NB4 (cell line): ENCODE results near the gene CHN1.

Experiments
- DNase-seq: peaks from one replicate; pipeline ENCODE4 v3.0.0; 2010; ENCODE audit warnings: low read depth
- H3K4me3 ChIP-seq: one replicate; pipeline ENCODE4 v1.5.1; 2011; ENCODE audit warnings: mild to moderate bottlenecking, low read depth, low read length, moderate library complexity
- MYC ChIP-seq: IDR thresholded peaks from 2 replicates; pipeline ENCODE4 v1.6.1; 2011; ENCODE audit warnings: low read depth, low read length
- POLR2A ChIP-seq: IDR thresholded peaks from 2 replicates; pipeline ENCODE4 v1.6.1; 2011; ENCODE audit warnings: mild to moderate bottlenecking; ENCODE audit not compliant: insufficient read length; ENCODE audit errors: extremely low read depth
- TF ChIP-seq, protein P1 (sequence below): IDR thresholded peaks from one replicate; pipeline ENCODE4 v1.5.1; 2012; ENCODE audit warnings: low read depth, low read length
- TF ChIP-seq, protein P2 (sequence below): IDR thresholded peaks from 2 replicates; pipeline ENCODE4 v1.6.1; 2011; ENCODE audit warnings: low read depth, low read length

CHN1 gene

DNA sequence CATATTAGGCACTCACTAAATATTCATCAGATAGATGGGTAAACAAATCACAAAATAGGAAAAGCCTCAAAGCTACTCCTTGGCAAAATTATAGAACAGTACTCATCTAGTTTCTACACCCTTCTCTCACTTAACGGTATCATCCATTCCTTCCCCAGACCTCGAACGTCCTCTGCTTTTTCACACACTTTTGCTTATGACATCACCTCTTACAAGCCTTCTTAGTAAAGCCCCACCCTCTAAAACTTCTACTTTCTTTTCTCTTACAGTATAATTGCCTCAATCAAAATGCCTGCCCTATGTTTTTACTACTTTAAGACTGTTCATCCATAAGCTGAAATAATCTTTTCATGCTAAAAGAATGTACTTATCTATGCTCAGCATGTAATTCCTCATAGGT is 8.1 kb downstream of the CHN1 start:
- no peak for TF ChIP-seq POLR2A
- TF ChIP-seq, protein P1, sequence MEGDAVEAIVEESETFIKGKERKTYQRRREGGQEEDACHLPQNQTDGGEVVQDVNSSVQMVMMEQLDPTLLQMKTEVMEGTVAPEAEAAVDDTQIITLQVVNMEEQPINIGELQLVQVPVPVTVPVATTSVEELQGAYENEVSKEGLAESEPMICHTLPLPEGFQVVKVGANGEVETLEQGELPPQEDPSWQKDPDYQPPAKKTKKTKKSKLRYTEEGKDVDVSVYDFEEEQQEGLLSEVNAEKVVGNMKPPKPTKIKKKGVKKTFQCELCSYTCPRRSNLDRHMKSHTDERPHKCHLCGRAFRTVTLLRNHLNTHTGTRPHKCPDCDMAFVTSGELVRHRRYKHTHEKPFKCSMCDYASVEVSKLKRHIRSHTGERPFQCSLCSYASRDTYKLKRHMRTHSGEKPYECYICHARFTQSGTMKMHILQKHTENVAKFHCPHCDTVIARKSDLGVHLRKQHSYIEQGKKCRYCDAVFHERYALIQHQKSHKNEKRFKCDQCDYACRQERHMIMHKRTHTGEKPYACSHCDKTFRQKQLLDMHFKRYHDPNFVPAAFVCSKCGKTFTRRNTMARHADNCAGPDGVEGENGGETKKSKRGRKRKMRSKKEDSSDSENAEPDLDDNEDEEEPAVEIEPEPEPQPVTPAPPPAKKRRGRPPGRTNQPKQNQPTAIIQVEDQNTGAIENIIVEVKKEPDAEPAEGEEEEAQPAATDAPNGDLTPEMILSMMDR, result no peak
- TF ChIP-seq, protein P2, sequence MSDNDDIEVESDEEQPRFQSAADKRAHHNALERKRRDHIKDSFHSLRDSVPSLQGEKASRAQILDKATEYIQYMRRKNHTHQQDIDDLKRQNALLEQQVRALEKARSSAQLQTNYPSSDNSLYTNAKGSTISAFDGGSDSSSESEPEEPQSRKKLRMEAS, result no peak
- TF ChIP-seq MYC, result no peak
- H3K4me3 ChIP-seq, result no peak overlapping the region
- no peak for DNase-seq

DNA sequence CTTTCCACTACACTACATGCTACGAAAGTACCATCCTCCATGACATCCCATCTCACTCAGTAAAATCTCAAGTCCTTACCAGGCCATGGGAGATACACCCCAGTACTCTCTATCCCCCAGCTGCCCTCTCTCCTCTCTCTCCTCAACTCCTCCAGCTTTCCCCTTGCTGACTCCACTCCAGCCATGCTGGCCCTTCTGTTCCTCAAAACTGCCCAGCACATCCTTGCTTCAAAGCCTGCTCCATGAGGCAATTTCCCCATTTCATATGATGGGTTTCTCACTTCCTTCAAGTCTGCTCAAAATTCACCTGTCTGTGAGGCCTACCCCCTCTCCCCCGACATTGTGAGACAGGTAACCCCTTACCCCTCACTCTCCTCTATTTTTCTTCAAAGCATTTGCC is 8.6 kb downstream of the CHN1 start:
- no peak overlapping the region for H3K4me3 ChIP-seq
- TF ChIP-seq MYC (no peak), POLR2A (no peak)
- TF ChIP-seq, protein P1, result no peak
- TF ChIP-seq, protein P2, result no peak
- DNase-seq, result no peak

DNA sequence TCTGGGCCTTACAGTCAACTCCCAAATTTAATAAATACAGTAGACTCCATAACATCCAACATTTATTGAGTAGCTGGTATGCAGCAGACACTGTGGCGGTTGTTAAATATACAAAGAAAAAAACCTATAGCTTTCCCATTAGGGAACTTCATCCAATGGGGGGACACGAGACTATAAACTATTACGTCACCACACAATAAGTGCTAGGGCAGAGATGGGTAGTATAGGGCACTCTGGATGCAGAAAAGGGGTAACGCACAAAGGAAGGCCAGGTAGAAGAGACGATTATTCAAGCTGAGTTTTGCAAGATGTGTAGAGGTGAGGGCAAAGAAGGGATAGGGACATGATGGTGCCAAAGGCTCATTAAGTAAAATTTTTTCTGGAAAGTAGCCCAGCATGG is 10.8 kb downstream of the CHN1 start:
- TF ChIP-seq, protein P1, result no peak
- TF ChIP-seq, protein P2, result no peak
- TF ChIP-seq MYC, result no peak
- no peak for TF ChIP-seq POLR2A
- no peak for DNase-seq
- no peak overlapping the region for H3K4me3 ChIP-seq

DNA sequence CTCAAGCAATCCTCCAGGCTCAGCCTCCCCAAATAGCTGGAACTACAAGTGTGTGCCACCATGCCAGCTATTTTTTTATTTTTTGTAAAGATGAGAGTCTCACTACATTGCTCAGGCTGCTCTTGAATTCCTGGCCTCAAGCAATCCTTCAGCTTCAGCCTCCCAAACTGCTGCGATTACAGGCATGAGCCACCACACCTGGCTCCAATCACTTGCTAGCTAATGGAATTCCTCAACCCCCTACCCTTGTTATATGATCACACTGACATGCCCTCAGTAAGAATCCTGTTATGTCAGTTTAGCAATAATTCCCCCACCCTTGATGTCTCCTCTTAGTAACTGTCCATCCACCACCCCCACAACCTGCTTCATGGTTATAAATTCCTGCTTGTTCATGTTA is 12.3 kb downstream of the CHN1 start:
- no peak for DNase-seq
- H3K4me3 ChIP-seq, result no peak overlapping the region
- TF ChIP-seq MYC (no peak), POLR2A (no peak)
- TF ChIP-seq, protein P2, result no peak
- TF ChIP-seq, protein P1, result no peak

DNA sequence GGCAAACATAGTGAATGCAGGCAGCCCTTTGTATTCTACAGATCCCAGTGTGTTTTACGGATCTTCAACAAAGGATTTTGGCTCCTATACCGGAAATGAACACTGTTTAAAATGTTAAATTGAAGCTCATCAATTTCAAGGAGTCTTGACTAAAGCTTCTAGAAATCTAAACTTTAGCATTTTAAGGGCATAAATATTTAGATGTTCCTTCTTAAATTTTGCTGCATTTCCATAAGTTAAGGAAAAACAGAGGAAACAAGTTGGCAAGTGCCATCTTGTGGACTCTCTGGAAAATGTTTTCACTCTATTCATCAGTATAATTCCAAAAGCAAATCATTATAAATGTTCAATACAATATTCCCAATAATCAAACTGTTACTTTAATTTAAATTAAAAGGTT is 19.6 kb downstream of the CHN1 start:
- DNase-seq, result peak; percentile 20
- TF ChIP-seq POLR2A, result no peak
- TF ChIP-seq, protein P2, result no peak
- TF ChIP-seq, protein P1, result peak; percentile 37
- no peak for TF ChIP-seq MYC

DNA sequence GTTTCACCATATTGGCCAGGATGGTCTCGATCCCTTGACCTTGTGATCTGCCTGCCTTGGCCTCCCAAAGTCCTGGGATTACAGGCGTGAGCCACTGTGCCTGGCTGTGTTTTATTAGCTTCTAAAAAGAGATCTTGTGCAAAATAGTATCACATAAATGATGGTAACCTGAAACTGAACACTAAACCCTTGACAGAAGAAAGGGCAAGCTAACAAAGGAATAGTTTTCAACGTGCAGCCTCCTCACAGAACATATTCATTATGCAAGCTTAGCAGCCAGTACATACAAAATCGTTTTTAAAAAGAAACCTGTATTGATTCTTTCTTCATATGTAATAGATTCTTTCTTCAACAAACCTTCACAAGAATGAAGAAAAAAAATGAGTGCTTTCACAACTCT is 20.6 kb downstream of the CHN1 start:
- no peak overlapping the region for H3K4me3 ChIP-seq
- TF ChIP-seq, protein P2, result no peak
- TF ChIP-seq POLR2A (no peak), MYC (no peak)
- TF ChIP-seq, protein P1, result no peak
- DNase-seq, result no peak

More for the DNA sequence above, 19.6 kb downstream of the CHN1 start:
- no peak overlapping the region for H3K4me3 ChIP-seq
